Stimulated activated CD4-positive, alpha-beta T cell treated with anti-CD3 and anti-CD28 coated beads, TNF-alpha, amount 100 ng/mL, for 48 hours (primary cell): ENCODE measurements around the gene NRSN1.

Experiments used
- DNase-seq, 3 donors: peaks; one replicate each; pipeline ENCODE4 v3.0.0-alpha.2; 2020; ENCODE audit warnings: low read depth in 3 of 3

Gene NRSN1, protein sequence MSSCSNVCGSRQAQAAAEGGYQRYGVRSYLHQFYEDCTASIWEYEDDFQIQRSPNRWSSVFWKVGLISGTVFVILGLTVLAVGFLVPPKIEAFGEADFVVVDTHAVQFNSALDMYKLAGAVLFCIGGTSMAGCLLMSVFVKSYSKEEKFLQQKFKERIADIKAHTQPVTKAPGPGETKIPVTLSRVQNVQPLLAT

DNA sequence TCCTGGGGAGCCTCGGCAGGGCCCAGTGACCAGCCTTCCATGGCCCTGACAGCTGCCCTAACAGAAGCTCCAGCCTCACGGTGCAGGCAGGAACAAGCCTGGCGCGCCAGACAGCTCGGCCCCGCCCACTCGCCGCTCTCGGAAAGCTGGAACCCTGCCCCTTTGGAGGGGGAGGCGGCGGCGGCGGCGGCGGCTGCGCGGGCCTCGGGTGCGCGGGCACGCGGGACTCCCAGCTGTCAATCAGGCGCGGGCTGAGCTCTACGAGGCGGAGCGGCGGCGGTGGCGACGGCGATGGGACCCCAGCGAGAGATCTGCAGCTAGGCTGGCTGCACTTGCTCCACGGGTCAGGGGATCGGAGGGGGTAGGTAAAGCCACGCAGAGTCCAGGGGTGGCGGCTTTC lies at the start of gene NRSN1:
Gene NRSN1 (plus strand): TSS at position 236 of the 400 bp plus-strand sequence. CDS start 8,113 bp downstream, outside the sequence.
- no peak for DNase-seq

DNA sequence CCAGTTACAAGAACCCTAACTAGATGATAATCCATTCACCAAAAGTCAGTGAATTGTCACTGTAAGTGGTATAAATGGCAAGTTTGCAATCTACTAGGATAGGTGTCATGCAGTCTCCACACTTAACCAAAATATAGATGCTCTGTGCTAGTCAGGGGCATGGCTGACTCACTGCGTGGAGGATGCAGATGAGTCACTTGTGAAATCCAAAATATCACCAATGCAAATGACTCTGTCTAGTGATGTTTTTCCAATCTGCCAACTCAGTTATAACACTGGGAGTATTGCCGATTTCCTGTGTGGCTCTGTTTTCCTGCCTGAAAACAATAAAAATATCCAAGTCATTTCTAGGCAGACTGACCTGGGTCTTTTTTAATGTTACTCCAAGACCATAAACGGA lies 47.8 kb upstream of the NRSN1 start:
- no peak for DNase-seq

DNA sequence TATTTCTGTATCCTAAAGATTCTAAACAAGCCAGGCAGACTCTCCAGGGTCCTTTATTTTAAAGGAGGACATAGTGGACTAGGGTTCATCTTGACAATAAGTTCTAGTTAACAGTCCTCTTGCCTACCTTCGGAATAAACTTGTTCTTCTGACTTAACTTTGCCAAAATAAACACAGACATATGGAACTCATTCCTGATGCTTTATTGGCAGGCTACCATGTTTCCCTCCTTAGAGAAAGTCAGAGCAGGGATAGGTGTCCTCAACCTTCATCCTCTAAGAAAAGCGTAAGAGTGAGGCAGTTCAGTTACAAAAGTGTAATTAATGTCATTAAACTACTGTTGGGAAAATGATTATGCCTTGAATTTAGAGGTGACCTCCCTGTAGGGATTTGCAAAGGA lies 46.9 kb upstream of the NRSN1 start:
- no peak for DNase-seq

DNA sequence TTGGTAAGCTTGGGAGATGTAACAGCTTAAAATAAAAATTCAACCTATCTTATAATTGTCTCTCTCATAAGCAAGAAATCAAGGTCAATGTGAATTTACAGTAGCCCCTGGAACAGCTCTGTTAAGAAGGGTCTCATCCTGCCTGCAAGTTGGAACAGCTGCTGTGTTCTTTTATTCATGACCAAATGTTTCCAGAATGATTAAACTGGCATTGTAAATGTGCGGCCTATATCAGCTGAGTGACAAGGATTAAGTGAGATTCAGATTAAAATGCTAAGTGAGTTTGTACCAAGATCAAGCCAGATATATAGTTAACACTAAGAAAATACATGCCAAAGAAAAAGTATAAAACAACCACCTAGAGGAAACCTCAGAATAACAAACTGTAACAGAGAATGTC lies 45.3 kb upstream of the NRSN1 start:
- DNase-seq = no peak

DNA sequence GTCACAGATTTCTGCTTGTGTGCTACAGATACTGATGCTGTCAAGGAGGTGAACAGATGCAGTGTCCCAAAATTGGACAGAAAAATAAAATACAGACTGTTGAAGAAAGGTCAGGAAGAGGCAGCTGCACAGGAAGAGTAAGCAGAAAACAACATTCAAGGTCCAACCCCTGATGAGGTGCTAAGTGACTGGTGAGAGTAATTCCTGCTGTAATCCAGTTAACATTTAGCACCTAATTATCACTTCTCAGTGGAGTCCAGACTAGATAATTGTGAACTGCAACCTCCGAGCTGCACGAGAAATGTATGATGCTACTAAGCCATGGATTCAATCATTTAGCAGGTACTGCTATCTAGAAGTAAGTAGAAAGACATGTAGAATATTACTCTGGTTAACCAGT lies 36.3 kb upstream of the NRSN1 start:
- no peak for DNase-seq

DNA sequence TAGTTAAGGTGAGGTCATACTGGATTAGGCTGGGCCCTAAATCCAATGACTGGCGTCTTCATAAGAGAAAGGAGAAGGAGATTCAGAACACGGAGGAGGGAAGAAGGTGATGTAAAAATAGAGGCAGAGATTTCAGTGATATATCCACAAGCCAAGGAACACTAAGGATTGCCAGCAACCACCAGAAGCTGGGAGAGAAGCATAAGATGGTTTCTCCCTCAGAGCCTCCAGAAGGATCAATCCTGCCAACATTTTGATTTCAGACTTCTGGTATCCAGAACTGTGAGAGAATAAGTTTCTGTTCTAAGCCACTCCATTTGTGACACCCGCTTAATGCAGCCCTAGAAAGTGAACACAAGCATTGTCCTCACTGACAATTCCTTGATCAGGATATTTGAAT lies 33.6 kb upstream of the NRSN1 start:
- DNase-seq = no peak

DNA sequence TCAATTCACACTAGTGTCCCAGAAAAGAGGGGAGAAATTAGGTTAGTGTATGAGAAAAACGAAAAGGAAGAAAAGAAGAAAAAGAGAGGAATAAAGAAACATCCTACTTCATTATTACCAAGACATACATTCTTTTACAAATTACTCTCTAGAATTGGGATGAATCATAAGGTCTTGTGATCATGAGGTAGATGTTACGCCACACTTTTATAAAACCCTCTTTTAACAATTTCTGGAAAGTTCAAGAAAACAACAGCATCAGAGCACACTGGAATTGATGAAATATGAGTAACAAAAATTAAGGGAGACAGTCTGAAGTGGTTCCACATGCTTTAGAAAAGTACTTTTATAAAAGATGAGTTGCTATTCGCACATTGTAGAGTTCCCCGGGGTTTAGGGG lies 32.6 kb upstream of the NRSN1 start:
- no peak for DNase-seq

DNA sequence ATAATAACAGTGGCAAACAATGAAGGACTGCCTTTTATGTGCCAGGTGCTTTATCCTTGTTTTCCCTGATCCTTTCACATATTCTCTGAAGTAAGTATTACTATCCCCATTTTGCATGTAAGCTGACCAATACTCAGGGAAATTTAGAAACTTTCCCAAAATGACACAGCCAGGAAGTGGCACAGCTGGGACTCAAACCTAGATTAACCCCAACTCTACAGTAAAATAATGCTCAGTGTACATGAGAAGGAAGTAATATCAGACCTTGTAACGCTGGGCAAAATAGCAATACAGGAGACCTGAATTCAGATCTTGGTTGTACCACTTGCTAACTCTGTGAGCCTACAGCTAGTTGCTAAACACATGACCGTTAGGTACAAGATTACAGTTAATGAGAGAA lies 26.8 kb upstream of the NRSN1 start:
- no peak for DNase-seq

DNA sequence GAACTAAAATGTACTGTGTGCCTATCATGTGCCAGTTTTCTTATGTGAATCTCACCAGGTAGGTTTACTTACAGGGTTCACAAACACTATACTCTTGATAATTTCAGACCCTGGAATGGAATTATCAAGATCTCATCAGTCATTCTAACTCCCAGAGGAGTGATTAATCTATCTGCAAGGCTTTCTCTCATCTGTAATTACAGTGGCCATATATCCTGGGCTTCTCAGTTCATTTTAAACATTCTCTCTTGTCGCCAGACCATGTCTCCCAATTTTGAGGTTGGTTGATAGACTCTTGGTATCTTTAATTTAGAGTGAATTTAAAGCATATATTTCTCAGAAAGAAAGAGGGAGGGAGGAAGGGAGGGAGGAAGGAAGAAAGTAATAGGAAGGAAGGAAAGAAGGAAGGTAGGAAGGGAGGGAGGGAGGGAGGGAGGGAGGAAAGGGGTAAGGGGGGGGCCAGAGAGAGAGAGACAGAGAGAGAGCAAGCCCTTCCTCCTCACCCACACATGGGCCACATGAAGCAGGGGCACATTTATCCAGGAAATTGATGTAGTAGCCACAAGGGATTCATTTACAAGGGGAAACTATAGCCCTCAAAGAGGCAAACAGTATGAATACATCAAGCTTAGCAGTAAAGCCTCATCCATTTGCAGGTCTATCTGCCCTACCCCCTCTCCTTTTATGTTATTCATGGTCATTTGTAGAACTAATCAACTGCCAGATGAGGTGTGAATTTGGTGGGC lies 25.8 kb upstream of the NRSN1 start:
- no peak for DNase-seq

DNA sequence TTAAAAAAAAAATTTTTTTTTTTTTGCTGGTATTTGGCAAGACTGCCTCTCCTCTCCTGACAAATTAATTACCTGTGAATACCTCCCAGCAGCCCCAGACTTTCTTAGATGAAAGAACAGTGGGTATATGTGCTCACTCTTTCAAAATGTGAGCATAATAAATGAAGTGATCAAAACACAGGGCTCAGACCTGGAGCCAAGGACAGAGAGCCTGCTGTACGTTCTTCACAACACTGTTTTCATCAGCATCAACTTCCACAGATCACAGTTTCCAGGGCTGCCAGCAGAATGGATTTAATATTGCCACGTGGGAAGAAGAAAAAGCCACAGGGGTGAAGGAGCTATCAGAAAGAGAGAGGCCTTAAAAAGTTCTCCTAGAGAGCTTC lies 25.3 kb upstream of the NRSN1 start:
- no peak for DNase-seq

DNA sequence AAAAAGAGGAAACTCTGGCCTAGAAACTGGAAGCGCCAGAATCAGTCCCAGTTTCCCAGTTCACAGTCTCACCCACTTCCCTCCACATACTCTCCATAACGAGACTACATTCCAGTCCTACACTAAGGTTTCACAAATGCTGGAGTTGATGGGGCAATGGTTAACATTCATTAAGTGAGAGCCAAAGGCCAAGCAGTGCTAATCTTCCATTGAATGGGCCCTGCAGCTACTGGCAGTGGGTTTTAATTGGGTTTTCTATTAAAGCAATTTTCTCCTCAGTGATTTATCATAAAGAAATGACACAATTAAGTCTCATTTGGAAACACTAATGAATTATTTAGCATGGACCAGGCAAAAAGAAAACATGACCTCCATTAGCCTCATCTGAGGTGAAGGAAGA lies 20.8 kb upstream of the NRSN1 start:
- no peak for DNase-seq

DNA sequence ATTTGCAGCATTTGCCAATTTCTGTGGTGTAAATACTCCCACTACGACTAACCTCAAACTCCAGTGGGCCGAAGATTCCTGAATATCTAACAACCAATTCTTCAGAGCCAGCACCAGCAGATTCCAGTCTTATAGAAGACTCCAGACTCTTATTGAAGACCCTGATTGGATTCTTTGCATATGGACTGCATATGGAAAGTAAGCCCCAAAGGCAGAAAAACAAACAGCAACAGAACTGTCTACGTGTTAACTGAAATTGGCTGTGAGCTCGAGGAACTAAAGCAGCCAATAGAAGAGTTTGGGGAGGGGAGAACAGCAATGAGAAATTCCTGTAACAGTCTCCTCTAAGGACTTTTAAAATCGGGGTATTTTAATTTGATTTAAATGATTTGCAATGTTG lies 19.7 kb upstream of the NRSN1 start:
- no peak for DNase-seq

DNA sequence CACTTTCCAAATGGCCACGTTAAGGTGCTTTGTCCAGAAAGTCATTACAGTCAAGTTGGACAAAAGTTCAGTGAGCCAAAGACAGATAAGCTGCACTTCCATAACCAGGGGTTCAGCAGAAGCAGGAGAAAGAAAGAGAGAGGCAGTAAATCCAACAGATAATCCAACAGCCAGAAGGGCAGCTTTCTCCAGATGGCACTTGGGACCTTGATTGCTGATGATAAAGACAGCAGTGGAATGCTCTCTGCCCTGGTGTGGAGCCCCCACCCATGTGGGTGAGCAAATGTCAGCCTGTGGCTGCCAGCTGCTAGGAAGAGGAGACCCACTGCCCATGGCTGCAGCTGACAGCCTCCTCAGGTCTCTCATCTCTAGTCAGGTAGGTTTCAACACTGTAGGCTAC lies 18.7 kb upstream of the NRSN1 start:
- no peak for DNase-seq

DNA sequence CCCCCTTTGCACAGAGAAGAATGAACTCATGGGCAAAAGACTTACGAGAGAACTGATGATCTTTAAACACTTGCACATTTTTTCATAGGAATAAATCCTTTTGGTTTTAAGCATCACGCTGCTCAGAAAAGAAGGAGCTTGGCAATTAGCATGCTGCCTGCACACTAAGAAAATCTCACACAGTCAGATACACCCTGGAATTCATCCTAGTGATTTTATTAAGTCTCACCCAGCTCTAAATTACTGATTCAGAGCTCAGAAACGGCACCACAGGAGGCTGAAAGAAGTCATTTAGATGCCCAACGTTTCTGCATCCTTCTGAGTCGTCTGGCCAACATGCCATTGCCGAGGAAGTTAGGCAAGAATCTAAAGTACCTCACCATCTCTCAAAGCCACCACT lies 18.0 kb upstream of the NRSN1 start:
- no peak for DNase-seq

DNA sequence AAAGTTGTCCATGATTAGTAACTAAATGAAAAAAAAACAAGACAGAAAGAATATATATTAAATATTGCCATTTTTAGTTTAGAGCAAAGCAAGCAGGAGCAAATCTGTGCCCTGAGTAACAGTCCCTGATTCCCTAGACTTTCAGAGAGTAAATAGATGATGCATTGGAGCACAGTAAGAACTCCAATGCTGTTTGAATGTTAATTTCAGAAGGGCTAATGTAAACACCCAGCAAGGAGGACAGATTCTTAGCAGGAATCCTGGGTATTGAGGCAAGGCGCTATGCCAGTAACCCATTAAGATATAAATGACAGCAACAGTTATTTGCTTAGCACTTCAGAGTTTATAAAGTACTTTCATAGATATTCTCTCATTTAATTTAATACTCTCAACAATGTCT lies 15.6 kb upstream of the NRSN1 start:
- DNase-seq = no peak

DNA sequence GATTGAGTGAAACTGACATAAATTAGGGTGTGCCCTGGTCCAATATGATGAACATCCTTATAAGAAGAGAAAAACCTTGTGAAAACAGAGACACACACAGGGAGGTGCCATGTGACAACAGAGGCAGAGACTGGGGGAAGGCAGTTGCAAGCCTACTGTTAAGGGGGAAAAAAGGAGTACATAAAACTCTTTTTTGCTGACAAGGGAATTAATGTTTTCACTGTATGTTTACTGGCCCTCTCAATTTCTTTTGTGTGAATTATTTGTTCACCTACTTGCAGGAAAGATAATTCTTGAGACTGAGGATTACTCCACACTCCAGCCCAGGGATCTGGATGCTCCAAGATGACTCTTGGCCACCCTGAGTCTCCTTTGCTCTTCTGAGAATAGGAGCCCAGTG lies 12.1 kb upstream of the NRSN1 start:
- DNase-seq = no peak

DNA sequence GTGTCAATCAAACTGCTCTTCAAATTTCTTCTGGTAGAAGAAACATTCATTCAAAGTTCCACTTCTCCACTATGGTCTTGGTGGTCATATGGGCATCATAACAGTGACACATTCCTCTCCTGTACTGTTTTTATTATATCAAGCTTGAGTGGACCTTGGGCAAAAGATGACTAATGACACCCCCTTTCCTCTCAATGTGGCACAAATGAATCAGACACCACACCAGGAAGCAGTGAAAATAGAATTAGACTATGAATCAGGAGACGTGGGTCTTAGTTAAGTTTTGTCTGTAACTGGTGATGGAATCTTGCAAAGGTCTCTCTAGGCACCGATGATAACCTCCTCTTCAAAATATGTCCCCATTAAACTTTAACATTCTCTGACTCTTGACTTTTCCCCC lies 9.0 kb upstream of the NRSN1 start:
- no peak for DNase-seq

DNA sequence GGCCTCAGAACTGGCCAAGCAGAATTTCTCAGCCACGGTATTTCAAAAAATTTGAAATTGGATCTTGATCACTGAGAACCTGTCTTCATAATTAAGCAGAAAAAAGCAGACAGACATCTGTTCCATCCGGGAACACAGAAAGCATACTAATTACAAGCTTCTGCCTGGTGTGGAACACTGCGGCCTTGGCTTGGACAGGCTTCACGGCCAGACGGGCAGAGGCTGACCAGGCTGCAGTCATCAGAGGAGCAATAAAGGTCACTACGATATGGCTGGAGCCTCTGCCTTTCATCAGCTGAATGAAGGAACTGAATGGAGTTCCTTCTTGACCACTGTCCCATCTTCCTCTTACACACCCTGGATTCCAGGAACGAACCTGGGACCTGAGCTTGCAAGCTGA lies 3.9 kb upstream of the NRSN1 start:
- DNase-seq = no peak

DNA sequence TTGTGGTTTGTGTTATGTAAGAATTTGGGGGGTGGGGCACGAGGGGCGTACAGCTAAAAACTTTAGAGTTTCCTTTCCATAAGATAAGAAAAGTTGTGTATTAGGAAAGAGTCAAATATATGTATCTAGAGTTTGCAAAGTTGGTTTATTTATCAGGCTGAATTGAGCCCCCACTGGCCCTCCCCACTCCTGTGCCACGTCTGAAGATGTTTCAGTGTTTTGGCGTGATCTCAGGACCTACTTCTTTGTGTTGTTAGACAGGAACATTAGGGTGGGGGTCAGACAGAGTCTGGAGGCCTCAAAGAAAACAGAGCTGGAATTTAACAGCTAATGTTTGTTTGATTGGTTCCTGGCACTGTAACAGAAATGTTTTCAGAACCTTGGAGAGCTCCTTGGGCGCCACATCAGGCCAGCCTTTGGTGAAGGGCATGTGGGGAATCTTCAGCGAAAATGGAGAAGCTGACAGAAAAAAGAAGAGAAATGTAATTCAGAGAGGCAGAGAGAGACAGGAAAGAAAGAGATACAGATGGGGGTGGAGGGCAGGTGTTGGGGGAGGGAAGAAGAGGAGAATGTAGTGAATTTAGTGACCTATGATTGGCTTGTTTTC lies 674 bp downstream of the NRSN1 start:
- DNase-seq = peak in 1 of 3 donors; percentile 9

DNA sequence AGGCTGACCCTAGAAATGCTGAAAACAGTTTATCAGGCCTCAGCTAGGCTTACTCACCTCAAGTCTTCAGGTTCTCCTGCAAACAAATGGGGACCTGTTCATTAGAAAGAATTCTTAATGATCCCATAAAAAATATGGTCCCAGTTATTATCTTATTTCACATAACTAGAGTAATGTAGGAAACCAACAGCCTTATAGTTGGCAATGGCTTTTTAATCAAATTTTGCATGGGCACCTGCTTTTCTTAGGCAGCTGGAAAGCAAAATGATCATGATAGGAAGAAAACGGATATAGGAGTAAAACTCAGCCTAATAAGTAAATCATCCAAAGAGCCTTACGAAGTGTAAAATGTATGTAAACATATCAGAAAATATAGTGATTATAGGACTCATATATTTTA lies 1.3 kb downstream of the NRSN1 start:
- DNase-seq = no peak

DNA sequence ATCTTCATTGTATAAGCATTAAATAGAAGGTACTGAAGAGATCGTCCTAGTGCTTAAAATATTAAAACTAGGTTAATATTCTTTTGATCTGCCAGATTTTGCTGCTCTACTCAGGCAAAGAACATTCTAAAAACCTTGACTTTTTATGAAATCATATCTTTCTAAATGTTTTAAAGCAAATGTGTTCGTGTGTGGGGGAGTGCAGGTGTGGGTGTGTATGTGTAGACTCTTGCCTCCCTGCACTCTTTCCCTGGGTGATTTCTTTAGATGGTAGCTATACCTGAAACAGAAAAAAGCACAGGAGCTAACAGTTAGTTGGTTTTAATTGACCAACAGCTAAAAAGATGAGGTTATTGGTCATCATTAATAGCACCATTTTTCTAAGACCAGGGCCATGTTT lies 5.7 kb downstream of the NRSN1 start:
- DNase-seq = no peak

DNA sequence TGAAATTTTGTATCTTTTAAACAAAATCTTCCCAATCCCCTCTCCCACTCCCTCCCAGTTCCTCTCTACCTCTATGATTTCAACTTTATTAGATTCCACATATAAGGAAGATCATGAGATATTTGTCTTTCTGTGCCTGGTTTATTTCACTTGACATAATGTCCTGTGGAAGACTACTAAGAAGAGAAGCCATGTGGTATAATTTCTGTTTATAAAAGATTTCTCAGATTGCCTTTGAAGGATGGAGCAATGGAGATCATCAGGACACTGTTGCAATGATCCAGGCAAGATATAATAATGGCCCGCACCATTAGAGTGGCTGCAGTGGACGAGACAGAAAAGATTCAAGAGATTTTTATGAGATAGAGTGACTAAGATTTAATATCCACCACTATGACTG lies 13.1 kb downstream of the NRSN1 start:
- no peak for DNase-seq

DNA sequence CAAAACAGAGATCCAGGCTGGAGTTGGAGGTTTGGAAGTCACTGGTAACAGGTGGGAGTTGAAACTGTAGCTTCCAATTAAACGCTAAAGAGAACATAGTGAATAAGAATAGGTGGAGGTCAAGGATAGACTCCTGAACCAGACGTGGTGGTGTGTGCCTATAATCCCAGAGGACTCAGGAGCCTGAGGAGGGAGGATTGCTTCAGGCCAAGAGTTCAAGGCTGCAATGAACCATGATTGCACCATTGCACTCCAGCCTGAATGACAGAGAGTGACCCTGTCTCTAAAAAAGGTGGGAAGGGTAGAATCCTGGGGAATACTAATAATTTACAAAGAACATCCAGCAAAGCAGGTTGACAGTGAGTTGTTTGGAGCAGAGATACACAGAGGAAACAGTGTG lies 13.6 kb downstream of the NRSN1 start:
- DNase-seq = no peak

DNA sequence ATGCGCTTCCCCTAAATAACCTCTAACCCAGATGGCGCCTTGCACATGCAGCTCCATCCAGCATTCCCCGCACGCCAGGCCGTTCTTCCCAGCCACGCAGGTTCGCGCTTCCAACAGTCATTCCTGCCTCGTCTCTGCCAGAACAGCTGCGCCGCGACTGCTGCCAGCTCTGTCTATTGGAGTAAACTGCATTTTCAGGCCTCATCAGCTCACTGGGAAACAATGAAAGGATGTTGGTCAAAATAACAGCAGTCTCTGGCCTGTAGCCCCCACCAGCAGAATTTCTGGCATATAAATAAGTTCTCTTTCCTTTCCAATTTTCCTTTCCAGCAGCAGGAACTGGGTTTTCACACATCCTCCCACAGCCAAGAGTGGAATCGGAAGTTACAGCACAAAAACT lies 14.6 kb downstream of the NRSN1 start:
- DNase-seq = no peak
